Measurements from ENCODE around the gene KCNQ1.

DNA sequence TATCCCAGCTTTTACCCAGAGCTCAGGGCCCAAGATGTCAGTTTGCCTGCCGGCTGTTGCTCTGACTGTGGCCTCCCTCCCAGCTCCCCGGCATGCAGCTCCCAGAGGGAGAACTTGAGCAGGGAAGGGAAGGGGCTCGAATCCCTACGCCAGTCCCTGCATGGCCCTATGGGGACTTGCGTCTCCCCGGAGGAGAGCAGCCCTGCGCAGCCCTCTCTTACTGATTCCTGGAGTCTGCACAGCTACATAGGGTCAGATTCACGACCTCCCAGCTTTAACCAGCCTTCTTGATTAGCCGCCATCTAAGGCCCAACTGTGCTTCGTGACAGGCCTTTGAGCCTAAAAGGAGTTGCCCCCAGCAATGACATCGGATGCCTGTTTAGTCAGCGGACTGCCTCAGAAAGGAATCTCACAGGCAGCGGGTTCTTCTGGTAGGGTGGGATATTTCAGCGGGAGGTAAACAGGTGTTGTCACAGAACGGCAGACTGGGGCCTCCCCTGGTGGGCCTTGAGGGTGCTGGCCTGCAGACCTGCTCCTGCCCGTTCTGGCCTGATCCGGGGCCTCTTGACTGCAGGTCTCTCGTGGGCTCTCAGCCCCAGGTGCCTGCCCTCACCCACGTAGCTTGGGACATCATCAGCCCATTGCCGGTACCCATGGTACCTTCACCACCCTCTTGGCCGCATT is 298.8 kb downstream of the KCNQ1 start:
- no peak for TF ChIP-seq RBFOX2 (IDR thresholded peaks at IDR 0.05; ENCODE audit: low read depth, low read length)
- TF ChIP-seq, protein P1, sequence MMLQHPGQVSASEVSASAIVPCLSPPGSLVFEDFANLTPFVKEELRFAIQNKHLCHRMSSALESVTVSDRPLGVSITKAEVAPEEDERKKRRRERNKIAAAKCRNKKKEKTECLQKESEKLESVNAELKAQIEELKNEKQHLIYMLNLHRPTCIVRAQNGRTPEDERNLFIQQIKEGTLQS (CRISPR knock-in tag; IDR thresholded peaks at IDR 0.05): no peak
- TF ChIP-seq ZFX (CRISPR knock-in tag; IDR thresholded peaks at IDR 0.05; ENCODE audit: low read depth): no peak
- no peak for TF ChIP-seq PAF1 (CRISPR knock-in tag; IDR thresholded peaks at IDR 0.05)
- no peak for TF ChIP-seq ZFP41 (CRISPR knock-in tag; IDR thresholded peaks at IDR 0.05; ENCODE audit: borderline replicate concordance)
- TF ChIP-seq, protein P2, sequence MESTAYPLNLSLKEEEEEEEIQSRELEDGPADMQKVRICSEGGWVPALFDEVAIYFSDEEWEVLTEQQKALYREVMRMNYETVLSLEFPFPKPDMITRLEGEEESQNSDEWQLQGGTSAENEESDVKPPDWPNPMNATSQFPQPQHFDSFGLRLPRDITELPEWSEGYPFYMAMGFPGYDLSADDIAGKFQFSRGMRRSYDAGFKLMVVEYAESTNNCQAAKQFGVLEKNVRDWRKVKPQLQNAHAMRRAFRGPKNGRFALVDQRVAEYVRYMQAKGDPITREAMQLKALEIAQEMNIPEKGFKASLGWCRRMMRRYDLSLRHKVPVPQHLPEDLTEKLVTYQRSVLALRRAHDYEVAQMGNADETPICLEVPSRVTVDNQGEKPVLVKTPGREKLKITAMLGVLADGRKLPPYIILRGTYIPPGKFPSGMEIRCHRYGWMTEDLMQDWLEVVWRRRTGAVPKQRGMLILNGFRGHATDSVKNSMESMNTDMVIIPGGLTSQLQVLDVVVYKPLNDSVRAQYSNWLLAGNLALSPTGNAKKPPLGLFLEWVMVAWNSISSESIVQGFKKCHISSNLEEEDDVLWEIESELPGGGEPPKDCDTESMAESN (CRISPR knock-in tag; conservative IDR thresholded peaks at IDR 0.05): no peak

Measured in HepG2 (cell line).